Heart left ventricle (tissue), 13 donors: ENCODE results near the gene HBE1.

Source experiments
- CTCF ChIP-seq, 12 donors: fragments of 200-600 bp; sonication (generic) in 4 of 12; IDR thresholded peaks; one replicate each; pipeline versions ENCODE4 v1.5.0 to v1.8.0; 2018 to 2022; ENCODE audit warnings: antibody characterized with exemption in 12 of 12, mild to moderate bottlenecking in 5 of 12
- POLR2A ChIP-seq, 2 donors: fragments of 450-650 bp; IDR thresholded peaks; one replicate each; pipeline ENCODE4 v1.6.1; 2017; ENCODE audit warnings: antibody characterized with exemption in 2 of 2, mild to moderate bottlenecking in 2 of 2, moderate library complexity in 2 of 2
- donor health status: ischemic (EF 13 %, LVEDD 7.1; RV severe dilation, severe dysfunction).
- donor health status: DM: no; HTN: yes; CAD: no.
- donor health status: DM: no; HTN: no; CAD: no.
- donor health status: ischemic (EF 25% LVEDD 6.9; RV normal size, moderate dysfunction).
- donor health status: ischemic (EF 25% LVEDD 5.7; RV mildly dilated, moderate dysfunction).
- donor health status: ischemic (EF 35%, LVEDD 5.7; RV mildly dilated, moderate dysfunction).
- donor health status: nonischemic (EF 11% LVEDD 7.7; RV severe dilation, severe dysfunction).
- donor health status: DM: yes; HTN: yes; CAD: no.
- donor health status: PGD.
- donor health status: ischemic (EF 29% LVEDD 5.4; RV normal size, mild dysfunction).
- donor health status: nonischemic (EF 23%, LVEDD 6.1; RV moderate dilation, normal function).

GRCh38 chr11:5267033-5267563, 2.6 kb downstream of the HBE1 start:
- TF ChIP-seq CTCF (IDR thresholded peaks at IDR 0.05) (no peak), POLR2A (IDR thresholded peaks at IDR 0.05) (no peak)
